ENCODE results near the gene CLSTN1.
A peak's percentile ranks its signal among the peaks of the same experiment; 100 is the strongest.

The CLSTN1 gene

GRCh38 chr1:9823943-9824701 is at the start of gene CLSTN1:
CLSTN1 (minus strand) TSS chr1:9823965; CDS start chr1:9823733, 232 bp downstream.
- DNase-seq: peak; percentile 86

- no peak for DNase-seq
These were observed 49.6 kb upstream of the CLSTN1 start for GRCh38 chr1:9873385-9873784.

GRCh38 chr1:9872430-9873165 is 48.8 kb upstream of the CLSTN1 start:
- no peak for DNase-seq

GRCh38 chr1:9871707-9872425 is 48.1 kb upstream of the CLSTN1 start:
- no peak for DNase-seq

- DNase-seq: no peak
These were observed 47.3 kb upstream of the CLSTN1 start for GRCh38 chr1:9871021-9871420.

- no peak for DNase-seq
These were observed 46.8 kb upstream of the CLSTN1 start for GRCh38 chr1:9870572-9870971.

- DNase-seq: no peak
These were observed 46.1 kb upstream of the CLSTN1 start for GRCh38 chr1:9869831-9870251.

- no peak for DNase-seq
These were observed 44.5 kb upstream of the CLSTN1 start for GRCh38 chr1:9868244-9868590.

GRCh38 chr1:9867408-9868243 is 43.9 kb upstream of the CLSTN1 start:
- peak; percentile 88 for DNase-seq

GRCh38 chr1:9866836-9867235 is 43.1 kb upstream of the CLSTN1 start:
- no peak for DNase-seq

GRCh38 chr1:9865724-9866123 is 42.0 kb upstream of the CLSTN1 start:
- no peak for DNase-seq

- no peak for DNase-seq
These were observed 39.6 kb upstream of the CLSTN1 start for GRCh38 chr1:9863371-9863770.

GRCh38 chr1:9861360-9861759 is 37.6 kb upstream of the CLSTN1 start:
- DNase-seq: no peak

GRCh38 chr1:9860887-9861286 is 37.1 kb upstream of the CLSTN1 start:
- DNase-seq: no peak

- DNase-seq: no peak
These were observed 35.7 kb upstream of the CLSTN1 start for GRCh38 chr1:9859281-9860014.

- DNase-seq: no peak
These were observed 34.7 kb upstream of the CLSTN1 start for GRCh38 chr1:9858293-9859035.

- DNase-seq: no peak
These were observed 31.4 kb upstream of the CLSTN1 start for GRCh38 chr1:9855186-9855585.

GRCh38 chr1:9853249-9853595 is 29.5 kb upstream of the CLSTN1 start:
- peak; percentile 39 for DNase-seq

- peak; percentile 24 for DNase-seq
These were observed 28.9 kb upstream of the CLSTN1 start for GRCh38 chr1:9852410-9853248.

- no peak for DNase-seq
These were observed 28.2 kb upstream of the CLSTN1 start for GRCh38 chr1:9852004-9852403.

Measured in hematopoietic multipotent progenitor cell treated with erythropoietin and hydrocortisone succinate and interleukin-3 and kit ligand, for 6 days (in vitro differentiated cells).